Measurements from ENCODE around the gene SBNO1.
"Not testable (repeated sequence)": the region's sequence is repeated elsewhere in the genome, so short reads cannot be mapped to it uniquely, and the experiment has no call there.

The SBNO1 gene

DNA sequence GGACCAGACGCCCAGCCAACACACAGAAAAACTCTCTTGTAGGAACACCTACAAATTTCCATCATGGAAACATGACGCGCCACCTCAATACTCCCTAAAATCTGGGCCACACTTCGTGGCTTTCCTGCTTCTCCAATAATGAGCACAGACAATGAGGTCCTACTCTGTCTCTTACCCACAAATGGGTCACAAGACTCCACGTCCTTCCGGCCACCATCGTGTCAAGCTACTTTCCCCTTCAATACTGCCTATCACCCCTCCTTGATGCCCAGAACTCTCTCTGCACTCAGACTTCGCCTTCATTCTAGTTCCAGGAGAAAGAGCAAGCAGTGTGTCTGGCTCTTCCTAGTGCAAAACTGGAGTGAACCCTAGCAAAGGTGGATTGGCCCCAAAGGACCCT, 28.1 kb downstream of the SBNO1 start:
- no peak for DNase-seq

DNA sequence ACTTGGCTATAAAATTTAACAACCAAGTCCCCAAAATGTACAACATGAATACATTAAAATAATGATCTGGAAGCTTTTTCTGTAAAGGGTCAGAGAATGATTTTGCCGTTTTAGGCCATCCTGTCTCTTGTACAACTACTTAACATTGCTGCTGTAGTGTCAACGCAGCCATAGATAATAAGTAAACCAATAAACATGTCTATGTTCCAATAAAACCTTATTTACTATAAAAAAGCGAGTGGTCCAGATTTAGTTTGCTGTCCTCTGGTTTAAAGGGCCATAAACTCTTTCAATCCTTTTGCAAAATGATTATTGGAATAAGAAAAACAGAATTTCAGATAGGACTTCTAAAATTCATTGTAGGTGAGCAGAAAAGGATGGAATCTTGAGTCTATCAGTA, 29.2 kb downstream of the SBNO1 start:
- no peak for DNase-seq

DNA sequence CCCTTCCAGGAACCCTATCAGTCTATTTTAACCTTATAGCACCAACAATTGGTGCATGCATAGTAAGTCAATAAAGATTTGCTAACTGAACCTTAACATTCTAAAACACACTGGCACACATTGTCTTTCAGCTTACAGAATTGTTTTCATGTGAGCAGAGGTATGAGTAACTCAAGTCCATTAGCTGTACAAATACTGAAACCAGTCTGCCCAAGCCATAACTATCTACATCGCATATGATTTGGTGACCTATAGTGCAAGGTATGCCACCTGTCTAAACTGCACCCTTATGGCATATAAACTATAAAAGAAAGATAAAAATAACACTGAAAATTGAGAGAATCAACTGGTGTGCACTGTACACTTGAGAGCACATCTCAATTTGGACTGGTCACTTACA, 34.8 kb downstream of the SBNO1 start:
- no peak for DNase-seq

DNA sequence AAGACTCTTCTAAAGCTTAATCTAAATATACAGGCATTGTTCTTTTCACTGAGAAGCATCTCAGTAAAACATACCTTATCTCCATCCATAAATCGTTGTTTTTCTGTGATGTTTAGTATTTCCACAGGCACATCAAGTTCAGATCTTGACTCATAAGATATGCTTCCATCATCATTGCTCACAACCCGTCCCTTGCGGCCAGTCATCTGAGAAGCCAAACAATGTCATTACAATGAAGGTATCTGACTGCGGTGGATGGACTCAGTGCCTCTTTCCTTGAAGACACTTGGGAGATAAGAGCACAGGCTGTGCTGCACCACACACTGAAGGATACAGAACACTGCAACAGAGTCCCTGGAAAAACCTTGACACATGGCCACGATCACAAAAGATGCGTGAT, 44.8 kb downstream of the SBNO1 start:
- DNase-seq: no peak

DNA sequence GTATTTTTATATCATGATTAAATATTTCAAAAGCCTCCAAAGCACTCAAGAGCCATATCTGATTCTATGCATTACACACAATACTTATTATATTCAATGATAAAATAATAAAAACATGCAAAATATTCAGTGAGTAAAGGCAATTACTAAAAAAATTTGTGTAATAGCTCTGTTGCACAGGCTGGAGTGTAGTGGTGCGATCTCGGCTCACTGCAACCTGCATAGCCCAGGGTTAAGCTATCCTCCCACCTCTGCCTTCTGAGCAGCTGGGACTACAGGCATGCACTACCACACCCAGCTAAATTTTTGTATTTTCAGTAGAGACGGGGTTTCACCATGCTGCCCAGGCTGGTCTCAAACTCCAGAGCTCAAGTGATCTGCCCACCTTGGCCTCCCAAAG, 45.4 kb downstream of the SBNO1 start:
- no peak for DNase-seq

DNA sequence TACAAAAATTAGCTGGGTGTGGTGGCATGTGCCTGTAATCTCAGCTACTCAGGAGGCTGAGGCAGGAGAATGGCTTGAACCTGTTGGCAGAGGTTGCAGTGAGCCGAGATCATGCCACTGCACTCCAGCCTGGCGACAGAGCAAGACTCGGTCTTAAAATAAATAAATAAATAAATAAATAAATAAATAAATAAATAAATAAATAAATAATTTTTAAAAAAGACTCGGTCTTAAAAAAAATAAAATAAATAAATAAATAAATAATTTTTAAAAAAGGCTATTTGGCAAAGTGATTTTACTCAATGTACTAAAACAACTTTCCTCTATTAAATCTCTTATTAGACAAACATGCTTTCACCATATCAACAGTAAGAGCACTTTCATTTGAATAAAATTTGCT, 51.6 kb downstream of the SBNO1 start:
- not testable (repeated sequence) for DNase-seq

DNA sequence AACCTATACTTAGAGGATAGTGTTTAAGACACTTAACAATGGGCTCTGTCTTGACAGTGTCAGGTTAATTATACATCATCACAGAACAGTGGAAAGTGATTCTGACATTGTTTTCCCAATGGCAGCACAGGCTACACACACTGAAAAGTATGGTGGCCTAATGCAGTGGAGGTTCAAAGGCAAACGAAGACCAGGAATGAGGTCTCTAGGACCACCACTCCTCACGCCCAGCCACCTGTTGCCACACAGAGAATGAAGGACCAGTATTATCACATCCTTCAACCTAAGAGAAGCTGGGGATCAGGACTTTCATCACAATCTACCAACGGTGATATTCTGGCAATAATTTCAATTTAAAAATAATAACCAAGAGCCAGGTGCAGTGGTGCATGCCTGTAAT, 58.4 kb downstream of the SBNO1 start:
- DNase-seq: no peak

DNA sequence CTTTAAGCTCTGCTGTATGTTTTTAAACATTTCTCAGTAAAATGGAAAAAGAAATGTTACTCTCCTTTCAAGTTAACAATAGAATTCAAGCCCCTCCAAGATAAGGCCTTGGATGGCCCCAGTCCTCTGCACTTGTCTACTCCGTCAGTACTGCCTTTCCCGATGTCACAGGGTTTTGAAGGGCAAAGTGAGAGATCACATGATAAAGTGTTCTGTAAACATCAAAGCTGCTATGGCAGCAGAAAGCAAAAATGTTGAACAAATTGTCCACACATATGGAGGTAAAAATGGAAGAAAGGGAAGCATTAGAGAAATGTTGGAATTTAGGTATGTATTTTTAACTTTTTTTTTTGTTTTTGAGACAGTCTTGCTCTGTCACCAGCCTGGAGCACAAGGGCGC, 59.5 kb downstream of the SBNO1 start:
- no peak for DNase-seq

DNA sequence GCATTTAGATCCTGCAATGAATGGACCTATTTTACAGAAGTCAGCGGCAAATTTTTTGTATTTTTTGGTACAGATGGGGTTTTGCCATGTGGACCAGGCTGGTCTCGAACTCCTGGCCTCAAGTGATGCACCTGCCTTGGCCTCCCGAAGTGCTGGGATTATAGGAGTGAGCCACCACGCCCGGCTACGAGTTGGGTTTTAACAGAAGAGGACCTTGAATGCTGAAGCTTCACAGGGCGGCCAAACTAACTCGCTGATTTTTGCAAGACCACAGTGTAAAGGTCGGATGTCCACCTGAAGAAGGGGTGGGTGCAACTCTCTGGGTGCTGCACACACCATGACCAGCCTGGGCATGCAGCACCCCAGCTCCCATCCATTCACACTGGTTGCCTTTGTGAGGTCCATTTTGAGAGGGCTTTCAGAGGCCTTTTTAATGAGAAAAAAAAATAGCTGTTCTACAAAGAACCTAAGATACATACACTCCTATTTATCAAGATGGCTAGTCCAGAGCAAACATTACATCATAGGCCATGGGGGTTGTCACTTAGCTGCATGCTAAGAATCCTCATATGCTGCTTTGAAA, 71.4 kb downstream of the SBNO1 start:
- no peak for DNase-seq

DNA sequence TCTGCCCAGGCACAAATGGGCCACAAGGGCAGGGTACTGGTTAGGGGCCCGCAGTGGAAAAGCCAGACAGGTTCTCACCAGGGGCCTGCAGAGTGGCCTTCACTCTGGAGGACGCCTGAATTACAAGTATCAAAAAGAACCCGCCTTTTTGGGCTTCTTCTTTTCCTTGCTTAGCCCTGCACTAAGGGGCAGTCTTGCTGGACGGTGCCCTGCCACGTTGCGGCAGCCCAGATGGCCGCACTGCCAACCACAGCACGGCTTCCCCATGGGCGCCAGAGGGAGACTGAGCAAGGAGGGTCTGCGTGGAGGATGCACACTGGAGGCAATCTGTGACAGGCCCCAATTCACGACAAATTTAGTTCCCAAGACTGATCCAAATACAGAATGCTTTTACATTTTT, 74.7 kb downstream of the SBNO1 start:
- no peak for DNase-seq

DNA sequence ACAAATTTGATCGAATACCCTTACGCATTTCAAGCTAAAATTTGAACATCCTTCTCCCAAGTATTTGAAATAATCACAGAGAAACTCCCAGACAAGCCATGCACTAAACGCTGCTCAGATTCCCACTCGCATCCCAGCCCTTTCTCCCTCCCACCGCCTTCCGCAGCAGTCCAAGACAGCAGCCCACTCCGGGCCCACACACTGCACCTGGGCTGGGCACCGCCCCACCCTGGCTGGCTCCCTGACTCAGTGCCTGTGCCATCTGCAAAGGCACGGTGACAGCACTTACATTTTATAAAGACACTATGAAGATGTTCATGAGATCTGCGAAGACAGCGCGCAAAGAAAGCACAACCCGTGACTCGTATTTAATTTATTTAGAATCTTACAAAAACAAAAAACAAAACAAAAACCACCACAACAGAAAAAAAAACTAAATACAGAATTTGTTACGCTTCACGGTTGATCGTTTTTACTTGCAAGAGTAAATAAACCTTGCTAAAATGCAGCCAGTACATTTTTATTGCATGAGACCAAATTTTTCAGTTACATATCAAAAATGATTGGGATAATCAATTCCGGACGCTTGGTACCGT, 75.8 kb downstream of the SBNO1 start:
- no peak for DNase-seq

DNA sequence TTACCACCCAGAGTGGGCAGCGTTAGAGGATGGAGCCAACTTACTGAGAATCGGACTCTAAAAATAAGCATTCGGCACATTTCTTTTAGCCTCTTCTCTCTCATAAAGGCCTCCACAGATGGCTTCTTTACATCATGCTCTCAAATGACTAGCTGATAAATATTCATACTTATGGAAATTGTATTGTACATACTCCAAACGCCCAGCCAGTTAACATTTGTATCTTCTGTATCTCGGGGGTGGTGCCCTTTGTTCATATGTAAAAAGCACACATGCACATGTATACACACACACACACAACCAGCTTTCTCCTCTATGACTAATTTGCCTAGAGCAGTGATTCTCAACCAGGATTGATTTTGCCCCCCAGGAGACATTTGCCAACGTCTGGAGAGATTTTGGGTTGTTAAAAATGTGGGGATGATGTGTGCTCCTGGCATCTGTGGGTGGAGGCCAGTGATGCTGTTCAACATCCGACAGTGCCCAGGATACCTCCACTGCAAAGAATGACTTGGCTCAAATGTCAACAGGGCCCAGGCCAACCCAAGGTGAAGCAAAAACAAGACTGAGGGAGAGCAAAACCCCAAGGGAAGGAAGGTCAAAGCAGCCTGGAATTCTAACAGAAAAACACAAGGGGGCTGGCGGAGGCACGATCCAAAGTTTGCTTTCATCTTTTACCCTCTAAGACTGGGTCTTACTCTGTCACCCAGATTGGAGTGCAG, 77.8 kb downstream of the SBNO1 start:
- DNase-seq: no peak

DNA sequence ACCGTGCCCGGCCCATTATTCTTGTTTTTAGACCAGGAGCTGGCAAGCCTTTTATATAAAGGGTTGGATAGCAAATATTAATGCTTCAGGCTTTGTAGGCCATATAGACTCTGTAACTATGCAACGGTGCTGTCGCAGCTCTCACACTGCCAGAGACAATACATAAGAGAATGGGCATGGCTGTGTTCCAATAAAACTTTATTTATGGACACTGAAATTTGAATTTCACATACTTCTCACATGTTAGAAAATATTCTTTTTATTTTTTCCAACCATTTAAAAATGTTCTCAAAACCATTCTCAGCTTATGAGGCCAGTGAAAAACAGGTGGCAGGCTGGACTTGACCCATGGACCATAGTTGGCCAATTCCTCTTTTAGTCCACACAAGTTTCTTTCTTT, 80.0 kb downstream of the SBNO1 start:
- DNase-seq: no peak

DNA sequence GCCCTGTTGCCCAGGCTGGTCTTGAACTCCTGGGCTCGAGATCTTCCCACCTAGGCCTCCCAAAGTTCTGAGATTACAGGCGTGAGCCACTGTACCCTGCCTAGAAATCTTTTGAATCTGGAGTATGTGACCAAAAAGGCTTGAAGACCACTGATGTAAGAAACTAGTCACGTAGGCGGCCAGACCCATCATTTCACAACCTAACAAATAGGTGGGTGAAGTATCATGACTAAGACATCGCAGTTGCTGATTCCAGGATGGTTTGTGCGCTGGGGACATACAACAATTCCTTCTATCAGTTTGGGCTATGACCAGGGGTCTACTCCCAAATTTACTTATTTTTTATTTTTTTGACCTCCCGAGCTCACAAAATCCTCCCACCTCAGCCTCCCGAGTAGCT, 81.2 kb downstream of the SBNO1 start:
- DNase-seq: no peak

DNA sequence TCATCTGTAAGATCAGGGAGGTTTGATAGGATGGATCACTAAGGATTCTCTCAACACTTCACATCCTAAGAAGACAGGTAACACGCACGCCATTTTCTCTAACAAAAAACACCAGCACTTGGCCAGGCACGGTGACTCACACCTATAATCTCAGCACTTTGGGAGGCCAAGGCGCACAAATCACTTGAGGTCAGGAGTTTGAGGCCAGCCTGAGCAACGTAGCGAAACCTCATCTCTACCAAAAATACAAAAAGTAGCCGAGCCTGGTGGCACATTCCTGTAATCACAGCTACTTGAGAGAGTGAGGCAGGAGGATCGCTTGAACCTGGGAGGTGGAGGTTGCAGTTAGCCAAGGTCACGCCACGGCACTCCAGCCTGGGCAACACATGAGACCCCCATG, 82.5 kb downstream of the SBNO1 start:
- DNase-seq: no peak

DNA sequence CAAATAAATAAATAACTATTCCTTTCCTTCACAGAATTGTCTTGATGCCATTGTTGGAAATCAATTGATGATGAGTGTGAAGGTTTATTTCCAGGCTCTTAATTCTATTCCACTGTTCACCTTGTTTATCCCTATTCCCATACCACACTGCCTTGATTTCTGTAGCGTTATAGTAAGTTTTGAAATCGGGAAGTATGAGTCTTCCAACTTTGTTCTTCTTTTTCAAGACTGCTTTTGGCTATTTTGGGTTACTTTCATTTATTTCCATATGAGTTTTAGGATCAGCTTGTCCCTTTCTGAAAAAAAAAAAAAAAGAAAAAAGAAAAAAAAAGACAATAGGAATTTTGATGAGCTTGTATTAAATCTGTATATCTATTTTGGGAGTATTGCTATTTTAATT, 83.7 kb downstream of the SBNO1 start:
- DNase-seq: no peak

DNA sequence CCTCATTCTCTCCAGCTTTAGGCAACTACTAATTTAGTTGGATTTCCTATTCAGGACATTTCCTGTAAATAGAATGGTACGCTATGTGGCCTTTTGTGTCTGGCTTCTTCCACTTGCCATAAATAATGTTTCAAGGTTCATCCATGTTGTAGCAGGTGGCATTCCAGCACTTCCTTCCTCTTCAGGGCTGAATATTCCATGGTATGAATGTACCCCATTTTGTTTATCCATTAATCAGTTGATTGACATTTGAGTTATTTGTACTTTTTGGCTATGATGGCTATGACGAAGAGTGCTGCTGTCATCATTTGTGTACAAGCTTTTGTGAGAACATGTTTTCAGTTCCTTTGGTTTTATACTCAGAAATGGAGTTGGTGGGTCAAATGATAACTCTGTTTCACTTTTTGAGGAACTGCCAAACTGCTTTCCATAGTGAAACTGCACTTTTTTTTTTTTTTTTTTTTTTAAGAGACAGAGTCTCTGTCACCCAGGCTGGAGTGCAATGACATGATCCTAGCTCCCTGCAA, 86.5 kb downstream of the SBNO1 start:
- no peak for DNase-seq

DNA sequence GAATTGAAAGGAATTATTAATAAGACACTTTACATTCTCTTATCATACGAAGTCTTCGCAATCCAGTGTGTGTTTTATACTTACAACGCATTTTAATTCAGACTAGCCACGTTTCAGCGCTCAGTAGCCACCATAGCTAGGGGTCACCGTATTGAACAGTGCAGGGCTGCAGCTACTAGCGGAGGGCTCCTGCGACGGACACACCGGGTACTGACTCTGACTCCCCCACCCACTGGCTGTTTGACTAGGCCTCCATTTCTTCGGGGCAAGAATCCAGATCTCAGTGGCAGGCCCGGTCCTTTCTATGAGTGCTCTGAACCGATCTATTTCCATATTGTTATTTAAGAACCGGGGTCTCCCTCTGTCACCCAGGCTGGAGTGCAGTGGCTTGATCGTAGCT, 91.5 kb downstream of the SBNO1 start:
- no peak for DNase-seq

DNA sequence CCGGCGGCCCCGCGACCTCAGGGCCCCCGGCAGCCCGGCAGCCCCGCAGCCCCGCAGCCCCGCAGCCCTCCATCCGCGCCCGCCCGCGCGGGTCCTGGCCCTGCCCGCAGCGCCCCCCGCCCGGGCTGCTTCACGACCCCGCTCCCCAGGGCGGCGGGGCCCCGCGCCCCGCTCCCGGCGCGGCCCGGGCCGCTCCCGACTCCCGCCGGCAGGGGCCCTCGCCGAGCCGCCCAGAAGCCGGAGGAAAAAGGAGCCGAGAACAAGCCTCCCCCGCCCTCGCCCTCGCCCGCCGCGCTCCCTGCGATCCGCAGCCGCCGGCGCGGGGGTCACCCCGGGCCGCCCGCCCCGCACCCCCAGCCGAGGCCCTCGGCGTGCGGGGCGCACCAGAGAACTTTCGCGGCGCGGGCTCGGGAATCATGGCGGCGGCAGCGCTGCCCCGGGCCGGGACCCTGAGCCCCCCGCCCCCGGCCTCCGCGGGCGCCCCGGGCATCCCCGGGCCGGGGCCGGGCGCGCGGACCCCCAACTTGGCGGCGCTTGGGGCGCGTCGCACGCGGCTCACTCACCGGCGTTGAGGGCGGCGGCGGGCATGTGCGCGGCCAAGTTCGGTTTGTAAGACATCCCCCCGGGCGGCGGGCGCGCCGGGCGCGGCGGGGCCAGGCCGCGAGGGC, 93.5 kb downstream of the SBNO1 start:
- DNase-seq: no peak

DNA sequence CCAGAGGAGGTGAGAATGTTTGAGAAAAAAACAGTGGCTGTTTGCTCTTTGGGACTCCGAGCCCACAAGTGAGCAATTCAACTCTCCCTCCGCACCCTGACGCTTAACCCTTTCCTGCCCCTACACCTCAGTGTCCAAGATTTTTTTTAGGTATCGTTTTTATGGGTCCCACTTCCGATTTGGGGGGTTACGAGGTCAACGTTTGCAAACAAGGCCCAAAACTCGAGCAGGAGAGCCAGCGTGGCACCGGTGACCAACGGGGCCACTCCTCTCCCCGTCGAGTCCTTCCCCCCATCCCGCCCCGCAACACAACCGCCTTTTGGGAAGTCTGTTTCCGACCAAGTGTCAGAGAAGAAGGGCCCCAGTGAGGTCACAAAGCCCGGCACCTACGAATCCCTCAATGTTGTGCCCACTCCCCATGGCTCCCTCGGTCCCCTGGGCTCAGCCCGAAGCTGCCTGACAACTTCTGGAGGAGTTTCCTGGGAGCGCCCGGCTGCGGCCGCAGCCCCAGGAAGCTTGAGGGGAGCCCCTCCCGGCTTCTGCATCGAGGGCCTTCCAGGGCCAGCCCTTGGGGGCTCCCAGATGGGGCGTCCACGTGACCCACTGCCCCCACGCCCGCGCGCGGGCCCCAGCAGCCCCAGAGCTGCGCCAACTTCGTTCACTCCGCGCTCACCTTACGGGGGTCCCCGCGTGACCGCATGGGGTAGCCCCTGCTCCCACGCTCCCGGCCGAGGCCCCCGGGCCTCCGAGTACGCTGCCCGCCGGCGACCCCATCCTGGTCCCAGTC, 94.2 kb downstream of the SBNO1 start:
- no peak for DNase-seq

DNA sequence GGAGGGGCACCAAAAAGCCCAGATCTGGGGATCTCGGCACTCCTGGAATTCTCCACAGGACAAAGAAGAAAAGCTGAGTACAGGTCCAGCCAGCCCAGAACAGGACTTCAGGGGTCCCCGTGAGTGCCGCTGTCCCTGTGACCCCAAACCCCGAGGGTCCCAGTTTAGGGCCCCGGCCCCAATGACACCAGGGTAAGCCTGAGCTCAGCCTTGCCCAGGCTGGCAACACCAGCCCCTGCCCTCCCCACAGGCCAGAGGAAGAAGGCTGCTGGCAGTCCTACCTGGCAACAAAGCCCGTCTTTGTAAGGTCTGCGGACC, 94.8 kb downstream of the SBNO1 start:
- no peak for DNase-seq

DNA sequence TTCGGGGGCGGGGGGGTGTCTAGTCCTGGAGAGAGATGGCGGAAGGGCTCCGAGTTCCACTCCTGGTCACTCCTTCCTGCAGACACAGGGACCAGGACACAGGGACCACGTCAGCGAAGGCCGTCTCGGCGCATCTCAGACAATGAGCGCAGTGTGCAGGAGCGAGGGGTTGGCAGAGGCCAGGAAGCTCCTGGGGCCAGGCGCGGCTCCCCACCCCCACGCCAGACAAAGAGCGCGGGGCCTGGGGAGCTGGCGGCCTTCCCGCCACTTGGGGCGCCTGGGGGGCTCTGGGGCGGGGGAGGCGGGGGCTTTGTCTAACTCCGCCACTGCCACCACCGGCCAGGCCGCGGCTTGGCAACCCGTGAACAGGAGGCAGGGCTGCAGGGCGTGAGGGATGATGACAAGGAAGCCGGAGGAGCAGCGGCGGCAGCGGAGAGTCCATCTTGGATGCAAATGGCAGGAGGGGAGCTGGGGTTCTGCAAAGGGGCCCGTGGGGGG, 95.2 kb downstream of the SBNO1 start:
- no peak for DNase-seq

DNA sequence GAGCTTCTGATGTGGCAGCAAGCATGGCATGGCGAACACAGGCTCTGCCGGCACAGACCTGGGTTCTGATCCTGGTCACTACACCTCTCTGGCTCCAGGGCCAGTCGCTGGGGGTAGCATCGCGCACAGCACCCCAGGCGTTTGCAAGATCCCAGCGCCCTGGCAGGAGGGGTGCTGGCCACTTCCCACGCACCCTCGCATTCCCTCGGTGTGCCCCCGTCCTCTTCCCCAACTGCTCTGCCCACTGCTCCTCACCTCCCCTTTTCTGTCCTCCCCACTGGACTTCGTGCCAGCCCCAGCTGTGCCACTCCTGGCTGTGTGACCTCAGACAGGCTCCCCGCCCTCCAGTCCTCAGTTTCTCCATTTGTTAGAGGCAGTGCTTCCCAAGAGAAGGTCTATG, 95.8 kb downstream of the SBNO1 start:
- no peak for DNase-seq

Data from SHP77 treated with DMSO at 0.1 percent for 48 hours (cell line).